Gastrocnemius medialis (tissue), 4 donors: ENCODE data around the gene MYRIP. TPM values are rescaled to one million over a fixed set of nuclear protein-coding genes. Genes with fewer than 3 reads are reported as not detected.

ENCODE experiments used
- ATAC-seq, 2 donors: fragments of 150-250 bp; one replicate each; pipeline ENCODE4 v1.9.1; 2016
- DNase-seq, 2 donors: peaks; one replicate each; pipeline ENCODE4 v3.0.0-alpha.2; 2019
- H3K27ac ChIP-seq, 4 donors: fragments of 200-600 bp; sonication (generic); 1 replicate in 1 of 4; 2 replicates in 3 of 4; pipeline ENCODE4 v1.5.1; 2016 to 2018; ENCODE audit warnings: mild to moderate bottlenecking in 2 of 4, moderate library complexity in 1 of 4
- H3K27me3 ChIP-seq, 3 donors: fragments of 200-600 bp; sonication (generic) in 2 of 3; 1 replicate in 1 of 3; 2 replicates in 2 of 3; pipeline versions ENCODE4 v1.5.1 to v1.6.0; 2016 to 2019; ENCODE audit warnings: mild to moderate bottlenecking in 1 of 3, moderate library complexity in 1 of 3
- H3K36me3 ChIP-seq, 2 donors: fragments of 200-600 bp; sonication (generic) in 1 of 2; one replicate each; pipeline ENCODE4 v1.5.1; 2017 to 2018
- H3K4me1 ChIP-seq, 2 donors: fragments of 200-600 bp; sonication (generic) in 1 of 2; one replicate each; pipeline ENCODE4 v1.5.1; 2016 to 2017; ENCODE audit warnings: mild to moderate bottlenecking in 2 of 2
- H3K4me3 ChIP-seq, 4 donors: fragments of 200-600 bp; sonication (generic) in 3 of 4; 1 replicate in 1 of 4; 2 replicates in 3 of 4; pipeline ENCODE4 v1.5.1; 2016 to 2019; ENCODE audit warnings: mild to moderate bottlenecking in 2 of 4
- H3K9me3 ChIP-seq, 3 donors: fragments of 200-600 bp; sonication (generic) in 2 of 3; 1 replicate in 1 of 3; 2 replicates in 2 of 3; pipeline ENCODE4 v1.5.1; 2016 to 2019
- POLR2A ChIP-seq, 2 donors: fragments of 450-650 bp; IDR thresholded peaks; one replicate each; pipeline ENCODE4 v1.6.1; 2017; ENCODE audit warnings: antibody characterized with exemption in 2 of 2, mild to moderate bottlenecking in 2 of 2, moderate library complexity in 2 of 2
- in situ Hi-C, 4 donors: fragments of 200-750 bp; cut with MboI; loops; one replicate each; pipeline versions ENCODE4 v1.15.0 to v1.8.0; 2017; ENCODE audit warnings: low sequenced_read_pairs in 4 of 4
- intact Hi-C: fragments of 100-400 bp; cut with DNase I; formaldehyde crosslinking; loops from one replicate; pipeline ENCODE4 v1.15.1; 2023; ENCODE audit warnings: low total_unique reads
- total RNA-seq, 4 donors: library from RNA; depleted of rRNA; stranded (reverse); fragments of >200 nt; gene quantifications; one replicate each; pipeline versions ENCODE4 v1.1.0 to v1.2.3, GENCODE V29; 2016
- TF ChIP-seq, protein P1 (sequence below), 5 experiments: fragments of 450-650 bp in 3 of 5; fragments of 200-600 bp in 2 of 5; sonication (generic) in 2 of 5; IDR thresholded peaks in 4 of 5; conservative IDR thresholded peaks in 1 of 5; 1 replicate in 4 of 5; 2 replicates in 1 of 5; pipeline ENCODE4 v1.5.1; 2016 to 2019; ENCODE audit warnings: antibody characterized with exemption in 5 of 5, mild to moderate bottlenecking in 3 of 5, moderate library complexity in 3 of 5

Gene MYRIP
- total RNA-seq, 4 donors from 2014 or later = 0.66 to 1.9 (median 1.5) TPM

GRCh38 chr3:39848365-39848764 is 39.0 kb downstream of the MYRIP start:
- DNase-seq (no peak), ATAC-seq (no peak)
- TF ChIP-seq, protein P1, sequence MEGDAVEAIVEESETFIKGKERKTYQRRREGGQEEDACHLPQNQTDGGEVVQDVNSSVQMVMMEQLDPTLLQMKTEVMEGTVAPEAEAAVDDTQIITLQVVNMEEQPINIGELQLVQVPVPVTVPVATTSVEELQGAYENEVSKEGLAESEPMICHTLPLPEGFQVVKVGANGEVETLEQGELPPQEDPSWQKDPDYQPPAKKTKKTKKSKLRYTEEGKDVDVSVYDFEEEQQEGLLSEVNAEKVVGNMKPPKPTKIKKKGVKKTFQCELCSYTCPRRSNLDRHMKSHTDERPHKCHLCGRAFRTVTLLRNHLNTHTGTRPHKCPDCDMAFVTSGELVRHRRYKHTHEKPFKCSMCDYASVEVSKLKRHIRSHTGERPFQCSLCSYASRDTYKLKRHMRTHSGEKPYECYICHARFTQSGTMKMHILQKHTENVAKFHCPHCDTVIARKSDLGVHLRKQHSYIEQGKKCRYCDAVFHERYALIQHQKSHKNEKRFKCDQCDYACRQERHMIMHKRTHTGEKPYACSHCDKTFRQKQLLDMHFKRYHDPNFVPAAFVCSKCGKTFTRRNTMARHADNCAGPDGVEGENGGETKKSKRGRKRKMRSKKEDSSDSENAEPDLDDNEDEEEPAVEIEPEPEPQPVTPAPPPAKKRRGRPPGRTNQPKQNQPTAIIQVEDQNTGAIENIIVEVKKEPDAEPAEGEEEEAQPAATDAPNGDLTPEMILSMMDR (IDR thresholded peaks at IDR 0.05 in 4 of 5, conservative IDR thresholded peaks at IDR 0.05 in 1 of 5) = no peak
- TF ChIP-seq POLR2A (IDR thresholded peaks at IDR 0.05) = no peak
- H3K36me3 ChIP-seq = no peaks in the 10 kb centered on the region
- in situ Hi-C loops (no loop called here), intact Hi-C loops (no loop called here)
- H3K4me1 ChIP-seq = no peaks in the 10 kb centered on the region
- H3K27ac ChIP-seq = no peak overlapping the region
- no peaks in the 10 kb centered on the region for H3K27me3 ChIP-seq
- no peaks in the 10 kb centered on the region for H3K9me3 ChIP-seq
- H3K4me3 ChIP-seq = no peak overlapping the region

DNA sequence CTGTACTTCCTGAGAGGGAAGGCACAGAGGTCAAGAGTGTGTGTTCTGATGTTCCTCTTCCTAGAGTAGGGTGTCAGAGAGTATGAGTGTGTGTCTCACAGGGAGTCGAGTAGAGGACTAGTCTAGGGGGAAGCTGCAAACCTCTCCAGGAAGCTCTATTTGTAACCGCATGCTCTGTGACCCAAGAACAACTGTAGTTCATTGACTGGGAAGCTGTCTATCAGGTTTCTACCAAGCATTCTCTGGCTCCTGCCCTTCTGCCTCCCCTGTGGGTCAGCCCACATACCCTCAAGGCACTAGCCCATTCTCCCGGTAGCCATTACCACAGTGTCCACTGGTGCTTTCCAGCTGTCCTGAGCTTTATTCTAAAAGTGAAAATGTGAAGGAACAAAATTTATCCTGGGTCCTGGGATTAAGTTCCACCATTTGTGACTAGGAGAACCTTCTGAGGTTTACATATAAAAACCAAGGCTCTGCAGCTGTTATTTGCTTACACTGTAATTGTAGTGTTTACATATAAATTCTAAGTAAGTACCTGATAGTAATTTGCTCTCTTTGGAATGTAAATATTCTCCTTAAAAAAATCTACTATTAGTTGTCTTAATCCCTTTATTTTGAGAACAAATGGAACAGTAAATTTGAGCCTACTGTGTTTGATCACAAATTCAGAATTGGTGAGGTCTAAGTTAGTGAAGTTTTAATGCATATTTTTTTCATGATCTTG is 40.7 kb downstream of the MYRIP start:
- TF ChIP-seq, protein P1 (IDR thresholded peaks at IDR 0.05 in 4 of 5, conservative IDR thresholded peaks at IDR 0.05 in 1 of 5) = no peak
- no peak for TF ChIP-seq POLR2A (IDR thresholded peaks at IDR 0.05)

GRCh38 chr3:39850716-39851032 is 41.3 kb downstream of the MYRIP start:
- in situ Hi-C loops = no loop called here
- ATAC-seq (no peak), DNase-seq (no peak)
- intact Hi-C loops = no loop called here
- Histone ChIP-seq H3K9me3 (no peaks in the 10 kb centered on the region), H3K4me3 (no peak overlapping the region), H3K36me3 (no peaks in the 10 kb centered on the region), H3K4me1 (no peaks in the 10 kb centered on the region), H3K27me3 (no peaks in the 10 kb centered on the region), H3K27ac (no peak overlapping the region)
- no peak for TF ChIP-seq POLR2A (IDR thresholded peaks at IDR 0.05)
- TF ChIP-seq, protein P1 (IDR thresholded peaks at IDR 0.05 in 4 of 5, conservative IDR thresholded peaks at IDR 0.05 in 1 of 5) = no peak

More for the DNA sequence above, 40.7 kb downstream of the MYRIP start:
- DNase-seq (no peak), ATAC-seq (no peak)
- Histone ChIP-seq H3K36me3 (no peaks in the 10 kb centered on the region), H3K27ac (no peak overlapping the region), H3K27me3 (no peaks in the 10 kb centered on the region), H3K4me1 (no peaks in the 10 kb centered on the region), H3K4me3 (no peak overlapping the region), H3K9me3 (no peaks in the 10 kb centered on the region)
- intact Hi-C loops (no loop called here), in situ Hi-C loops (no loop called here)

GRCh38 chr3:39855517-39855916 is 46.1 kb downstream of the MYRIP start:
- H3K27ac ChIP-seq = no peak overlapping the region
- H3K9me3 ChIP-seq = no peaks in the 10 kb centered on the region
- intact Hi-C loops = no loop called here
- ATAC-seq = no peak
- in situ Hi-C loops = no loop called here
- H3K36me3 ChIP-seq = no peaks in the 10 kb centered on the region
- no peak overlapping the region for H3K4me3 ChIP-seq
- no peaks in the 10 kb centered on the region for H3K4me1 ChIP-seq
- no peak for DNase-seq
- no peaks in the 10 kb centered on the region for H3K27me3 ChIP-seq
- TF ChIP-seq, protein P1 (IDR thresholded peaks at IDR 0.05 in 4 of 5, conservative IDR thresholded peaks at IDR 0.05 in 1 of 5) = no peak

GRCh38 chr3:39869890-39870289 is 60.5 kb downstream of the MYRIP start:
- in situ Hi-C loops = no loop called here
- intact Hi-C loops = no loop called here
- H3K9me3 ChIP-seq = no peaks in the 10 kb centered on the region
- no peak overlapping the region for H3K27ac ChIP-seq
- H3K4me3 ChIP-seq = no peak overlapping the region
- TF ChIP-seq, protein P1 (IDR thresholded peaks at IDR 0.05 in 4 of 5, conservative IDR thresholded peaks at IDR 0.05 in 1 of 5) = no peak
- TF ChIP-seq POLR2A (IDR thresholded peaks at IDR 0.05) = no peak
- no peaks in the 10 kb centered on the region for H3K27me3 ChIP-seq
- H3K4me1 ChIP-seq = no peaks in the 10 kb centered on the region
- DNase-seq = no peak
- no peaks in the 10 kb centered on the region for H3K36me3 ChIP-seq
- no peak for ATAC-seq
